BJ (cell line): ENCODE measurements around the gene DENND5B. TPM values are rescaled to one million over a fixed set of nuclear protein-coding genes. Genes with fewer than 3 reads are reported as not detected.

Source experiments
- CTCF ChIA-PET: fragments of 350-600 bp; formaldehyde crosslinking; extraction: SDS; loops from one replicate; lab custom pipeline; 2021; ENCODE audit warnings: antibody characterized with exemption, inconsistent platforms; lab: Yijun Ruan, JAX
- POLR2A ChIA-PET: fragments of 300-600 bp; sonication (Branson Sonifier 250); formaldehyde crosslinking; extraction: SDS; loops from one replicate; lab custom pipeline; 2021; ENCODE audit warnings: antibody characterized with exemption; lab: Charles Lee
- DNase-seq: peaks from one replicate; pipeline ENCODE4 v3.0.0-alpha.2; 2011; ENCODE audit warnings: low read depth
- H3K27me3 ChIP-seq: 2 replicates; pipeline ENCODE4 v1.6.0; 2011; ENCODE audit warnings: low read length; ENCODE audit not compliant: control insufficient read depth, insufficient read depth
- H3K36me3 ChIP-seq: 2 replicates; pipeline ENCODE4 v1.5.1; 2011; ENCODE audit warnings: low read length; ENCODE audit not compliant: control insufficient read depth, insufficient read depth
- H3K4me3 ChIP-seq: 2 replicates; pipeline ENCODE4 v1.5.1; 2011; ENCODE audit warnings: low read depth, mild to moderate bottlenecking, control low read depth, low read length
- CTCF ChIP-seq: IDR thresholded peaks from 2 replicates; pipeline ENCODE4 v1.5.1; 2011; ENCODE audit warnings: low read depth, mild to moderate bottlenecking, control low read depth, inconsistent platforms, low read length, moderate library complexity; ENCODE audit not compliant: insufficient read depth
- polyA plus RNA-seq: library from polyadenylated mRNA; depleted of rRNA; stranded (reverse); fragments of >200 nt; gene quantifications from 2 replicates; pipeline ENCODE4 v1.2.3, GENCODE V29; 2011

The DENND5B gene
- polyA plus RNA-seq, 1 experiment = 5.4 TPM

- ChIA-PET POLR2A (interaction anchor here (0.5 kb wide), 1 partner anchor 9 kb away, joined by 3 read pairs; no protein-coding TSS in a partner anchor), CTCF (interaction anchor here (1.2 kb wide), 1 partner anchor 73 kb away, joined by 3 read pairs; no protein-coding TSS in a partner anchor)
- Histone ChIP-seq H3K27me3 (no peaks in the 10 kb centered on the region), H3K36me3 (no peaks in the 10 kb centered on the region), H3K4me3 (peak overlapping the region; percentile 71)
- no peak for TF ChIP-seq CTCF
- no peak for DNase-seq
These were observed 505 bp upstream of the DENND5B start for GRCh38 chr12:31591380-31591901.

GRCh38 chr12:31589904-31590641 lies 863 bp downstream of the DENND5B start:
- ChIA-PET POLR2A (no interaction called here), CTCF (interaction anchor here (1.0 to 1.2 kb wide), 3 partner anchors 13 to 72 kb away, joined by 3 read pairs; no protein-coding TSS in a partner anchor)
- H3K4me3 ChIP-seq = peak overlapping the region; percentile 71
- no peak for DNase-seq
- no peaks in the 10 kb centered on the region for H3K36me3 ChIP-seq
- 0 out of 2 replicates have a peak, but pooled peaks have one; percentile 8 for TF ChIP-seq CTCF
- no peaks in the 10 kb centered on the region for H3K27me3 ChIP-seq

GRCh38 chr12:31589598-31589903 lies 1.4 kb downstream of the DENND5B start:
- no peak for TF ChIP-seq CTCF

GRCh38 chr12:31588976-31589375 lies 2.0 kb downstream of the DENND5B start:
- no peak for TF ChIP-seq CTCF
- DNase-seq = no peak
- peak overlapping the region; percentile 71 for H3K4me3 ChIP-seq
- H3K36me3 ChIP-seq = no peaks in the 10 kb centered on the region
- CTCF ChIA-PET = no interaction called here
- POLR2A ChIA-PET = no interaction called here
- H3K27me3 ChIP-seq = no peaks in the 10 kb centered on the region

More at GRCh38 chr12:31589598-31589903, 1.4 kb downstream of the DENND5B start:
- Histone ChIP-seq H3K27me3 (no peaks in the 10 kb centered on the region), H3K4me3 (peak overlapping the region; percentile 71), H3K36me3 (no peaks in the 10 kb centered on the region)
- DNase-seq = no peak
- CTCF ChIA-PET = interaction anchor here (1.0 to 1.2 kb wide), 2 partner anchors 13 to 48 kb away, joined by 3 read pairs; no protein-coding TSS in a partner anchor
- POLR2A ChIA-PET = no interaction called here

- Histone ChIP-seq H3K4me3 (no peak overlapping the region), H3K27me3 (no peaks in the 10 kb centered on the region), H3K36me3 (no peaks in the 10 kb centered on the region)
- TF ChIP-seq CTCF = no peak
- DNase-seq = no peak
- POLR2A ChIA-PET = no interaction called here
- CTCF ChIA-PET = no interaction called here
These were observed 4.2 kb downstream of the DENND5B start for GRCh38 chr12:31586728-31587127.
